ENCODE results near the gene SPIRE1. TPM values are rescaled to one million over a fixed set of nuclear protein-coding genes. Genes with fewer than 3 reads are reported as not detected.

The SPIRE1 gene
- total RNA-seq, 2 experiments from 2014 or later = 0.99 to 1.4 TPM

DNA sequence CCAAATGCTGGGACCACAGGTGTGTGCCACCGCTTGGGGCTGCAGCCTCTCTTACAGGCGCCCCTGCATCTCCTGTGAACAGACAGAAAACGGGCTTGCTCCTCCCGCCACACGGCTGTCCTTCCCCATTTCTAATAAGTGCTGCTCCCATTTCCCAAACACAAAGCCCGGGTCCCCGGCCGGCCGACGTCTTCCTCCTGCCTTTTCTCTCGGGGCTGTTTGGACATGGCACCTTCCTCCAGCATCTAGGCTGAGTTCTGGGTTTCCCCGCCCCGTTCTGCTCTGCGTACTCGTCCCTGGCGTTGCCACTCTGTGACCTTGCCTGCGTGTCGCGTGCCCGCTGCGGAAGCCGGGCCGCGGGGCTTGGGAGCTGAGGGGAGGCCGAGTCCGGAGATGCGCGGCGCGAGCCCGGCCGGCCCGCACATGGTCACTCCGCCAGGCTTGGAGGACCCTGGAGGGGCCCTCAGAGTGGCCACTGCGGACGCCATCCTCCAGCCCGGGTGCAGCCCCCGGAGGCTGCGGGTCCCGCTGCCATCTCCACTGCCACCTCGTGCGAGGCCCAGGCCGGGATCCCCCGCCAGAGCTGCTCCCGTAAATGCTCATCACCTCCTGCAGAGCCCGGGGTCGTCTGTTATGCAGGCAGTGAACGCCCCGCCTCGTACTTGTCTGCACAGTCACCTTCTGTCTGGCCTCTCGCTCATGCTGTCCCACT lies 223.9 kb downstream of the SPIRE1 start:
- Mint-ChIP-seq H3K27ac (no peak overlapping the region), H3K36me3 (ENCODE audit: low read depth) (no peaks in the 10 kb centered on the region), H3K27me3 (no peaks in the 10 kb centered on the region), H3K9me3 (no peaks in the 10 kb centered on the region), H3K4me3 (no peak overlapping the region), H3K4me1 (ENCODE audit: low read depth) (no peaks in the 10 kb centered on the region)
- POLR2A ChIA-PET = no interaction called here
- Histone ChIP-seq H3K27me3 (ENCODE audit: control insufficient read depth in 1 of 2, insufficient read depth in 2 of 2, low read length in 2 of 2) (no peaks in the 10 kb centered on the region), H3K36me3 (ENCODE audit: insufficient read depth, low read length) (no peaks in the 10 kb centered on the region), H3K27ac (ENCODE audit: low read depth in 1 of 2, low read length in 2 of 2) (no peak overlapping the region), H3K4me3 (ENCODE audit: low read length) (no peak overlapping the region), H3K9me3 (ENCODE audit: control insufficient read depth in 1 of 2, insufficient read depth in 1 of 2, low read length in 2 of 2) (peaks cover 0 to 8% of the 10 kb centered on the region in 2 experiments), H3K4me1 (ENCODE audit: insufficient read depth, low read length) (no peaks in the 10 kb centered on the region)
- no peak for ATAC-seq (ENCODE audit: poor library complexity)
- TF ChIP-seq, protein P1, sequence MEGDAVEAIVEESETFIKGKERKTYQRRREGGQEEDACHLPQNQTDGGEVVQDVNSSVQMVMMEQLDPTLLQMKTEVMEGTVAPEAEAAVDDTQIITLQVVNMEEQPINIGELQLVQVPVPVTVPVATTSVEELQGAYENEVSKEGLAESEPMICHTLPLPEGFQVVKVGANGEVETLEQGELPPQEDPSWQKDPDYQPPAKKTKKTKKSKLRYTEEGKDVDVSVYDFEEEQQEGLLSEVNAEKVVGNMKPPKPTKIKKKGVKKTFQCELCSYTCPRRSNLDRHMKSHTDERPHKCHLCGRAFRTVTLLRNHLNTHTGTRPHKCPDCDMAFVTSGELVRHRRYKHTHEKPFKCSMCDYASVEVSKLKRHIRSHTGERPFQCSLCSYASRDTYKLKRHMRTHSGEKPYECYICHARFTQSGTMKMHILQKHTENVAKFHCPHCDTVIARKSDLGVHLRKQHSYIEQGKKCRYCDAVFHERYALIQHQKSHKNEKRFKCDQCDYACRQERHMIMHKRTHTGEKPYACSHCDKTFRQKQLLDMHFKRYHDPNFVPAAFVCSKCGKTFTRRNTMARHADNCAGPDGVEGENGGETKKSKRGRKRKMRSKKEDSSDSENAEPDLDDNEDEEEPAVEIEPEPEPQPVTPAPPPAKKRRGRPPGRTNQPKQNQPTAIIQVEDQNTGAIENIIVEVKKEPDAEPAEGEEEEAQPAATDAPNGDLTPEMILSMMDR (IDR thresholded peaks at IDR 0.05) = no peak
- intact Hi-C loops (cut with DNase I, micrococcal nuclease) = no loop called here
- CTCF ChIA-PET = no interaction called here
- DNase-seq = no peak

DNA sequence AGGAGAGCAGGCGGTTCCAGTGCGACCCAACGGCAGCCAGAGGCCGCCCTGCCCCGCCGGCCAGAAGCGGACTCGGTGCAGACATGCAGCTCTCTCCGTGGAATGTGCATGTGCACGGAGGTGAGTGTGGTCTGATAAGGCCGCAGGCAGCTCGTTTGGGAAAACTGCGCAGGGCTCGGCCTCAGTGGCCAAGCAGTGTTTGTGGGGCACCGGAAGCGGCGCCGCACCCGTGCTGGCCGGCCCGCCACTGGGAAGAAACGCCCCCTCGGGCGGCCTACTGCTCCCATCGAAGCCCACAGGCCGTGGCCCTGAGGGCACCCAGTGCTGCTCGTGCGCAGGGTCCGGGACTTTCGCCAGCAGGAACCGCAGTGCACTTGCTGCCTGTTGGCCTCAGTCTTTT lies 225.0 kb downstream of the SPIRE1 start:
- H3K4me1 Mint-ChIP-seq (ENCODE audit: low read depth) = no peaks in the 10 kb centered on the region
- POLR2A ChIA-PET = no interaction called here
- H3K4me1 ChIP-seq (ENCODE audit: insufficient read depth, low read length) = no peaks in the 10 kb centered on the region

DNA sequence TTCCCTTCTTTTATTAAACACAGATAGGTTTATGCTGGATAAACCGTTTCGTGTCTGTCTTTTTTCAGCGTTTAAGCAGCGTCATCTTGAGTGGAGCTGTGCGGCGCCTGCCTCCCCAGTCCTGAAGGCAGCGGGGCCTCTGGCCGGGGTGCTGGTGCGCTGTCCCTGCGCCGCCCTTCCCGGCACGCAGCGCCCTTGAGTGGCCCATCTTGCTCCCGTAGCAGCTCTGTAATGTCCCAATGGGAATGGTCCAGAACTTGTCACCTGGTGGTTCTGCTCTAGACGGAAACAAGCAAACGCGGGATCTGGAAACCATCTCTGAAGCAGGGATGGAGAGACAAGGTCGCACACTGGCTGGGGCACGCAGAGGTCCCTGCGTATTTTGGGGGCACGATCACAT lies 225.7 kb downstream of the SPIRE1 start:
- no peak for DNase-seq
- Mint-ChIP-seq H3K4me3 (no peak overlapping the region), H3K9me3 (no peaks in the 10 kb centered on the region), H3K36me3 (ENCODE audit: low read depth) (no peaks in the 10 kb centered on the region), H3K4me1 (ENCODE audit: low read depth) (no peaks in the 10 kb centered on the region), H3K27ac (no peak overlapping the region), H3K27me3 (no peaks in the 10 kb centered on the region)
- H3K4me3 ChIP-seq (ENCODE audit: low read length) = no peak overlapping the region
- ChIA-PET CTCF (no interaction called here), POLR2A (no interaction called here)
- H3K4me1 ChIP-seq (ENCODE audit: insufficient read depth, low read length) = no peaks in the 10 kb centered on the region
- no peak overlapping the region for H3K27ac ChIP-seq (ENCODE audit: low read depth in 1 of 2, low read length in 2 of 2)
- TF ChIP-seq, protein P1 (IDR thresholded peaks at IDR 0.05) = no peak
- intact Hi-C loops (cut with DNase I, micrococcal nuclease) = no loop called here
- ATAC-seq (ENCODE audit: poor library complexity) = no peak
- no peaks in the 10 kb centered on the region for H3K27me3 ChIP-seq (ENCODE audit: control insufficient read depth in 1 of 2, insufficient read depth in 2 of 2, low read length in 2 of 2)
- no peaks in the 10 kb centered on the region for H3K36me3 ChIP-seq (ENCODE audit: insufficient read depth, low read length)
- H3K9me3 ChIP-seq (ENCODE audit: control insufficient read depth in 1 of 2, insufficient read depth in 1 of 2, low read length in 2 of 2) = peaks cover 0 to 8% of the 10 kb centered on the region in 2 experiments

More for the DNA sequence above, 225.0 kb downstream of the SPIRE1 start:
- CTCF ChIA-PET = no interaction called here
- intact Hi-C loops (cut with DNase I, micrococcal nuclease) = no loop called here
- H3K4me3 ChIP-seq (ENCODE audit: low read length) = no peak overlapping the region
- no peak overlapping the region for H3K27ac ChIP-seq (ENCODE audit: low read depth in 1 of 2, low read length in 2 of 2)
- TF ChIP-seq, protein P1 (IDR thresholded peaks at IDR 0.05) = no peak
- peaks cover 0 to 8% of the 10 kb centered on the region in 2 experiments for H3K9me3 ChIP-seq (ENCODE audit: control insufficient read depth in 1 of 2, insufficient read depth in 1 of 2, low read length in 2 of 2)
- DNase-seq (no peak), ATAC-seq (ENCODE audit: poor library complexity) (no peak)
- Mint-ChIP-seq H3K9me3 (no peaks in the 10 kb centered on the region), H3K27me3 (no peaks in the 10 kb centered on the region), H3K36me3 (ENCODE audit: low read depth) (no peaks in the 10 kb centered on the region), H3K27ac (no peak overlapping the region), H3K4me3 (no peak overlapping the region)
- no peaks in the 10 kb centered on the region for H3K27me3 ChIP-seq (ENCODE audit: control insufficient read depth in 1 of 2, insufficient read depth in 2 of 2, low read length in 2 of 2)
- no peaks in the 10 kb centered on the region for H3K36me3 ChIP-seq (ENCODE audit: insufficient read depth, low read length)

All from CD4-positive, alpha-beta T cell (primary cell).